Endometrium (tissue), 2 donors: ENCODE data around the gene PIP4K2B.

ENCODE experiments used
- FAIRE-seq: peaks from 2 replicates; lab custom pipeline; 2012; peaks lifted over from hg19 to GRCh38; lab: Jason Lieb, UNC
- donor health status: control.
- donor health status: control.

Gene PIP4K2B

GRCh38 chr17:38743556-38744171 is 55.7 kb downstream of the PIP4K2B start:
- no peak for FAIRE-seq

GRCh38 chr17:38742411-38743308 is 56.7 kb downstream of the PIP4K2B start:
- FAIRE-seq, result no peak

- FAIRE-seq, result no peak
Measured at GRCh38 chr17:38741921-38742410, 57.4 kb downstream of the PIP4K2B start.

GRCh38 chr17:38741461-38741860 is 57.9 kb downstream of the PIP4K2B start:
- FAIRE-seq, result no peak

DNA sequence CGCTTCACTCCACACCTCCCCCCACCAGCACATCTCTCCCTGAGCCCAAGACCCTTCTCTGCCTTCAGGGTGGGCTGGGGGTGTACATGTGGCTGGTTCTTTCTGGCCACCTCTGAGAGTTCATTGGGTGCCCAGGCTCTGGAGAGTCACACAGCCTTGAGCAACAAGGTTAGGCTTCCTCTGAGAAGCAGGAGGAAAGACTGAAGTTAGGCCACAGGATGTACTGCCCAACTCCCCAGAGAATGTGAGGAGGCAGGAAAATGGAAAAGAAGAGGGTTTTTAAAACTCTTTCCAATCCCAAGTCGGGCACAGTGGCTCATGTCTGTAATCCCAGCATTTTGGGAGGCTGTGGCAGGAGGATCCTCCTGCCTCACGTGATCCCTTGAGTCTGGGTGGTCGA is 58.5 kb downstream of the PIP4K2B start:
- no peak for FAIRE-seq

GRCh38 chr17:38740044-38740443 is 59.3 kb downstream of the PIP4K2B start:
- no peak for FAIRE-seq

DNA sequence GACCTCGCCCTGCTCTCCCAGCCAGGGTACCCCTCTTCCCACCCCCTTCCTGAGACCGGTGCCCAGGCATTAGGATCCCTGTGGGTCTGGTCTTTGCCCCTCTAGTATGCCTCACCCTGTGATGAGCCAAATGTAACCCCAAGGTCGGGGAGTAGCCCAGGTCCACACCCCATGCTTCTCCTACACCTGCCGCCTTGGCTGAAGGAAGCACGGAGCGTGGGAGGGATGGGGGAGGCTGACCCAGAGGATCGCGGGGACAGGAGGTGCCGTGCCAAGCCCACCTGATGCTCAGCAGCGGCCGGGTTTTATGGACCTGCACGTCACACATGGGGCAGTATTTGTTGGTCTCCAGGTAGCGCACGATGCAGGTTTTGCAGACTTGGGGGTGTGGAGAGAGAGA is 60.1 kb downstream of the PIP4K2B start:
- no peak for FAIRE-seq

DNA sequence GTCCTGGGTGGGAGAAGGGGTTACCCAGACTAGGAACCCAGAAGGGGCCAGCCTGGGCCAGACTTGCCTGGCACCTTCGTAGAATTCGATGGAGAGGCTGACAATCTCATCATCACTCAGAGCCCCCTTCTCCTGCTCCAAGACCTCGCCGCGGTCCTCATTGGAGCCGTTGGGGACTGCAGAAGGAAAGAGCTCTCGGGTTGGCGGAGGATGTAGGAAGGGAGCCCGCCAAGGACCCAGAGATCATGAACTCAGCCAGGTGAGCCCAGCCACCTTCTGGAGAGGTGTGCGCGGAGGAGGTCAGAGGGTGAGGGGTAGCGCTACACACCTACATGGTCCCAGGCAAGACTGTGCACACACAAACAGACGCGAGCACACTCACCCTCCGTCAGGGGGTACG is 60.7 kb downstream of the PIP4K2B start:
- no peak for FAIRE-seq

- no peak for FAIRE-seq
Measured at GRCh38 chr17:38738007-38738662, 61.2 kb downstream of the PIP4K2B start.

GRCh38 chr17:38735161-38735997 is 64.0 kb downstream of the PIP4K2B start:
- FAIRE-seq, result no peak

- no peak for FAIRE-seq
Measured at GRCh38 chr17:38733982-38734973, 65.1 kb downstream of the PIP4K2B start.

DNA sequence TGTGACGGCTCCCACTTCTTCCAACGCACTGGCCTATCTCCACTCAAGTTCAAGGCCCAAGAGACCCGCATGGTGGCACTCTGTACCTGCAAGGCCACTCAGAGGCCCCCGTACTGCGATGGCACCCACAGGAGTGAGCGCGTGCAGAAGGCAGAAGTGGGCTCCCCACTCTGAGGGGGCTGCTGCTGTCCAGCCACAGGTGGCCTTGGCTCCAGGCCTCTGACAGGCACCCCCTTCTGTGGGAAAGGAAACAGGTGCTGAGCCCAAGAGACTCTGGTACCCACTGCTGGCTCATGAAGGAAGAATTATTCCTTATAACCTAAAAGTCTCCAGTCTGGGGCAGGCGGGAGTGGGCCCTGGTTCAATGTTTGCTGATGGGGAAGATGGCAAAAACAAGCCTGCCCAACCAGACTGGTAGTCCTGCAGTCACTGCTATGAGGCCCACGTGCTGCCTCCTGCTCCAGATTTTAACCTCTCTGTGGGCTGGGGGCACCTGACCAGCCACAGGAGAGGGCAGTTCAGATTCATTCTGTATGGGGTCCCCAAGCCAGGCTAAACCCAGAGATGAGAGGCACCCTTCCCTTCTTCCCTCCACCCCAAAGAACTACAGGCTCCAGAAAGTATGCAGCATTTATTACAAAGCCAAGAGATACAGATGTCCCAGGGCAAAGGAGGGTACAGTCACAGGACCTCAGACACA is 65.9 kb downstream of the PIP4K2B start:
- FAIRE-seq, result no peak

- no peak for FAIRE-seq
Measured at GRCh38 chr17:38732376-38733281, 66.7 kb downstream of the PIP4K2B start.

GRCh38 chr17:38731526-38732294 is 67.6 kb downstream of the PIP4K2B start:
- no peak for FAIRE-seq

DNA sequence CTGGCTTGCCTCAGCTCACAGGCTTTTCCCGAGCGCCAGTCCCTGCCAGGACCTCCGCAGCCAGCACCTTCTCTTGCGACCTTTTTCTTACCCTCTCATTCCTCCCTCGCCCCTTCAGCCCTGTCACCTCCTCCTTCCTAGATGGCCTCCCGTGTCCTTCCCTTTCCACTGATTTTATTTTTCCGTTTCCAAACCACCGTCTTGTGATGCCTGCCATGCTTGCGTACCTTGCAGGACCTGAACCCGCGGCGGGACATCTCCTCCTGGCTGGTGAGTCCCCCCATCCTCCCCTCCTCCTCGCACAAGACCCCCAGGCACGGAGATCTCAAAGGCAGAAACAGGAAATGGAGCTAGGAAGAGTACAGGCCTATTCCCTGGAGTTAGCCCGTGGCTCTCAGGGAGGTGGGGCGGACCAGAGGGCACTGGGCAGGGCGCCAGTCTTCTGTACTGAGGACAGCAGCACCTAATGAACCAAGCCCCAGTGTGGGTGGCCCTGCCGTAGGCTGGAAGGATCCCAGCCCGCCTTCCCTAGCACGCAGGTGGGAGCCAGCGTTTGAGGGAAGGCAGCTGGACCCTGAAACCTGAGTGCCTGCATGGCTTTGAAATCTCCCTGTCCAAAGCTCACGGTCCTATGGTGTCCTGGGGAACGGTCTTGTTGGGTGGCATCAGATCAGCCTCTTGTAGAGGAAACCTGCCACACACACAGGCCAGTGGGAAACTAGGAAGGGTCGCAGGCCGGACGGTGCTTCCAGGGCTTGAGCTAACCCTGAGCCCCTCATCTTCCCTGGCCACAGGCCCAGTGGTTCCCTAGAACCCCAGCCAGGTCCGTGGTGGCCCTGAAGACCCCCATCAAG is 68.6 kb downstream of the PIP4K2B start:
- no peak for FAIRE-seq

- no peak for FAIRE-seq
Measured at GRCh38 chr17:38729886-38730525, 69.3 kb downstream of the PIP4K2B start, which contains the start of gene CISD3. Gene CISD3, plus strand, starts transcription at chr17:38730341. Its CDS starts 18 bp downstream, at chr17:38730359.
